Panc1 (cell line): ENCODE measurements around the gene FAM174C. TPM values are rescaled to one million over a fixed set of nuclear protein-coding genes. Genes with fewer than 3 reads are reported as not detected.

Experiments used
- ATAC-seq: fragments of 200-7000 bp; cut with Tn5 transposase; 2 replicates; pipeline ENCODE4 v1.9.1; 2020; ENCODE audit warnings: mild to moderate bottlenecking, moderate library complexity
- BruUV-seq: library from RNA; stranded (reverse); fragments of 400-500 nt; replicated peaks from 2 replicates; lab custom pipeline; 2021; lab: Mats Ljungman, UMichigan
- CTCF ChIA-PET: fragments of 300-600 bp; sonication (Branson Sonifier 250); formaldehyde crosslinking; loops from one replicate; lab custom pipeline; 2022; ENCODE audit warnings: antibody characterized with exemption; lab: Charles Lee
- POLR2A ChIA-PET: fragments of 300-600 bp; sonication (Branson Sonifier 250); formaldehyde crosslinking; loops from one replicate; lab custom pipeline; 2022; ENCODE audit warnings: antibody characterized with exemption; lab: Charles Lee
- DNase-seq: peaks from one replicate; pipeline ENCODE4 v3.0.0-alpha.2; 2010; ENCODE audit warnings: low read depth, low spot score
- H3K27ac ChIP-seq: 2 replicates; pipeline ENCODE4 v1.5.1; 2011; ENCODE audit warnings: mild to moderate bottlenecking, low read length, inconsistent platforms
- H3K27me3 ChIP-seq: fragments of 200-500 bp; sonication (Bioruptor generic); 2 replicates; pipeline ENCODE4 v1.6.0; 2014; ENCODE audit warnings: low read length, inconsistent platforms; ENCODE audit not compliant: control insufficient read depth, insufficient read depth
- H3K36me3 ChIP-seq: fragments of 200-500 bp; sonication (Bioruptor generic); 2 replicates; pipeline ENCODE4 v1.5.1; 2014; ENCODE audit warnings: inconsistent platforms, mild to moderate bottlenecking, low read length, moderate library complexity; ENCODE audit not compliant: control insufficient read depth, insufficient read depth
- H3K4me1 ChIP-seq: 2 replicates; pipeline ENCODE4 v1.5.1; 2011; ENCODE audit warnings: inconsistent platforms, mild to moderate bottlenecking, low read length, moderate library complexity; ENCODE audit not compliant: control insufficient read depth, insufficient read depth
- H3K4me3 ChIP-seq, 2 experiments: 2 replicates each; pipeline ENCODE4 v1.5.1; 2011 to 2012; ENCODE audit warnings: low read depth in 2 of 2, low read length in 2 of 2, mild to moderate bottlenecking in 2 of 2, inconsistent platforms in 1 of 2, moderate library complexity in 1 of 2
- H3K9me3 ChIP-seq: fragments of 200-500 bp; sonication (Bioruptor generic); 2 replicates; pipeline ENCODE4 v1.5.1; 2014; ENCODE audit warnings: low read depth, mild to moderate bottlenecking, inconsistent platforms, low read length, moderate library complexity; ENCODE audit not compliant: control insufficient read depth, insufficient read depth
- CTCF ChIP-seq: fragments of 450-650 bp; IDR thresholded peaks from 2 replicates; pipeline ENCODE4 v1.5.1; 2017; ENCODE audit warnings: mild to moderate bottlenecking
- POLR2AphosphoS5 ChIP-seq: IDR thresholded peaks from 2 replicates; pipeline ENCODE4 v1.6.1; 2012; ENCODE audit warnings: mild to moderate bottlenecking, low read depth, low read length, moderate library complexity
- in situ Hi-C: cut with HindIII; loops from 2 replicates; pipeline ENCODE4 v1.10.0; 2016; ENCODE audit warnings: low sequenced_read_pairs, low pct_unique_long_range_greater_than_20kb
- intact Hi-C: fragments of 100-400 bp; cut with micrococcal nuclease; formaldehyde crosslinking; loops from one replicate; pipeline ENCODE4 v1.10.0; 2022; ENCODE audit not compliant: unreplicated experiment
- total RNA-seq: library from RNA; stranded (reverse); gene quantifications from one replicate; pipeline ENCODE4 v1.2.1, GENCODE V29; 2021; ENCODE audit not compliant: unreplicated experiment
- TF ChIP-seq, protein P1 (sequence below), 2 experiments: IDR thresholded peaks; 2 replicates each; pipeline ENCODE4 v1.6.1; 2011 to 2012; ENCODE audit warnings: low read depth in 2 of 2, control low read depth in 1 of 2, low read length in 1 of 2, mild to moderate bottlenecking in 1 of 2, moderate library complexity in 1 of 2; ENCODE audit not compliant: insufficient read depth in 1 of 2

Gene FAM174C
- total RNA-seq, 1 experiment from 2014 or later: 133 TPM

DNA sequence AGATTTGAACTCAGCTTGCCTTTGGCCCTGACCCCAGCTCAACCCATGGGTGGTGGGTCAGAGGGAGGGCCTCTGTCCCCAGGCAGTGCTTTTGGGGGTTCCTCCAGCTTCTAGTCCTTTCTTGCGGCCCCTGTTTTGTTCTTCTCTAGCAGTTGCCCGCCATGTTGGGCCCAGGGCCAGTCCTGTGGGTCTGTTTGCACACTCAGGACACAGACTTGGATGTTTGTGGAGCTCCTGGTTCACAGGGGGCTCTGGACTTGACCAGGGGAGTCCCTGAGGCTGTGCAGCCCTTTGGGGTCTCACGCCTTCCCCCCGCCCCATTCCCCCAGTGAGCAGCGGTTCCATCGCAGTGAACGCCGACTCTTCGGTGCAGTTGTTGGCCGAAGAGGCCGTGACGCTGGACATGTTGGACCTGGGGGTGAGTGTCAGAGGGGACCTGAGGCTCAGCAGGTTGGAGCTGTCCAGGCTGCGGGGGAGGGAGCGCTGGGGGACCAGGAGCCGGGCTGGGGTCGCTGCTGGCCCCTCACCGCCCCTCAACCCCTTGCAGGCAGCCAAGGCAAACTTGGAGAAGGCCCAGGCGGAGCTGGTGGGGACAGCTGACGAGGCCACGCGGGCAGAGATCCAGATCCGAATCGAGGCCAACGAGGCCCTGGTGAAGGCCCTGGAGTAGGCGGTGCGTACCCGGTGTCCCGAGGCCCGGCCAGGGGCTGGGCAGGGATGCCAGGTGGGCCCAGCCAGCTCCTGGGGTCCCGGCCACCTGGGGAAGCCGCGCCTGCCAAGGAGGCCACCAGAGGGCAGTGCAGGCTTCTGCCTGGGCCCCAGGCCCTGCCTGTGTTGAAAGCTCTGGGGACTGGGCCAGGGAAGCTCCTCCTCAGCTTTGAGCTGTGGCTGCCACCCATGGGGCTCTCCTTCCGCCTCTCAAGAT is 31.3 kb upstream of the FAM174C start:
- POLR2A ChIA-PET: interaction anchor here (0.6 to 1.0 kb wide), 3 partner anchors 22 to 29 kb away, joined by 4 to 10 read pairs (median 5); partner anchors contain the start of gene CIRBP
- intact Hi-C loops (no loop called here), in situ Hi-C loops (no loop called here)
- peak; percentile 94 for TF ChIP-seq CTCF
- TF ChIP-seq POLR2AphosphoS5: no peak; the same call in 1 of the 2 replicates
- CTCF ChIA-PET: interaction anchor here (0.6 to 2.5 kb wide), 9 partner anchors 9 to 189 kb away, joined by 3 to 46 read pairs (median 4); partner anchors contain the start of gene CIRBP
- no peaks in the 10 kb centered on the region for H3K9me3 ChIP-seq
- DNase-seq (no peak), ATAC-seq (peak; percentile 31)
- peak overlapping the region; percentile 80 for H3K27ac ChIP-seq
- BruUV-seq: no TSS peak
- no peaks in the 10 kb centered on the region; the same call in 1 of the 2 replicates for H3K36me3 ChIP-seq
- H3K27me3 ChIP-seq: no peaks in the 10 kb centered on the region
- peak overlapping the region; percentile 12 to 70; a peak in 3 of 4 replicates for H3K4me3 ChIP-seq
- peaks cover 34% of the 10 kb centered on the region for H3K4me1 ChIP-seq

DNA sequence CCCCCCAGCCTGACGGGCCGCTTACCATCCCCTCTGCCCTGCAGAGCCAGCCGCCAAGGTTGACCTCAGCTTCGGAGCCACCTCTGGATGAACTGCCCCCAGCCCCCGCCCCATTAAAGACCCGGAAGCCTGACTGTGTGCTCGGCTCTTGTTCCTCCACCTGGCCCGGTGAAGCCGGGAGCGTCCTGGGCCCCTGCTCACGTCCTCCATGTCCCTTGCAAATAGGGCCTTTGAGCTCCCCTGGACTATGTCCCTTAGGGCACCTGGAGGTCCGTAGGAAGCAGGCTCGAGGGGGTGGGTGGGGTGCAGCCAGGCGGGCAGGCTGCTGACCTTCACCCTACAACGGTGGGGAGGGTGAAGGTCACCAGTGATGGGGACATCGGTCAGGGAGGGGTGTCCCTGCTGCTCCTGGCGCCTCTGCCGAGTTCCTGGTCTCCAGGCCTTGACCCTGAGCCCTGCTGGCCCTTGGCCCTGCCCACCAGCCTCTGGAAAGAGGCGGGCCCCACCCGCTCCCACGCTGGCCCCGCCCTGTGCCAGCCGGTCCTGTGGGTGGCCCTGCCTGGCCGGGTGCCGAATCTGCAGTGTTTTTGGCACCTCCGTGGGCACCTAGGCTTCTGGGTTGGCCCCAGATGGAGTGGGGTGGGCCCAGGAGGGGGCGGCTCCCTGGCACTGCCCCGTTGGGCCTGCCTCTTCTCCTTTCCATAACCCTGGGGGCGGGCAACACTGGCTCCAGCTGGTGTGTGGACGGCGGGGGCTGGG is 30.5 kb upstream of the FAM174C start:
- H3K4me1 ChIP-seq: peaks cover 29% of the 10 kb centered on the region
- ChIA-PET CTCF (interaction anchor here (0.5 to 2.5 kb wide), 7 partner anchors 9 to 739 kb away, joined by 3 to 46 read pairs (median 5); partner anchors contain the start of gene CIRBP), POLR2A (interaction anchor here (0.6 to 1.0 kb wide), 2 partner anchors 21 to 25 kb away, joined by 5 to 10 read pairs; partner anchors contain the start of gene CIRBP)
- no peak for ATAC-seq
- peak overlapping the region; percentile 80 for H3K27ac ChIP-seq
- no peak for DNase-seq
- peak overlapping the region; percentile 12 to 16; a peak in 2 of 4 replicates for H3K4me3 ChIP-seq
- no peaks in the 10 kb centered on the region for H3K9me3 ChIP-seq
- TF ChIP-seq CTCF: peak; percentile 41
- TF ChIP-seq, protein P1, sequence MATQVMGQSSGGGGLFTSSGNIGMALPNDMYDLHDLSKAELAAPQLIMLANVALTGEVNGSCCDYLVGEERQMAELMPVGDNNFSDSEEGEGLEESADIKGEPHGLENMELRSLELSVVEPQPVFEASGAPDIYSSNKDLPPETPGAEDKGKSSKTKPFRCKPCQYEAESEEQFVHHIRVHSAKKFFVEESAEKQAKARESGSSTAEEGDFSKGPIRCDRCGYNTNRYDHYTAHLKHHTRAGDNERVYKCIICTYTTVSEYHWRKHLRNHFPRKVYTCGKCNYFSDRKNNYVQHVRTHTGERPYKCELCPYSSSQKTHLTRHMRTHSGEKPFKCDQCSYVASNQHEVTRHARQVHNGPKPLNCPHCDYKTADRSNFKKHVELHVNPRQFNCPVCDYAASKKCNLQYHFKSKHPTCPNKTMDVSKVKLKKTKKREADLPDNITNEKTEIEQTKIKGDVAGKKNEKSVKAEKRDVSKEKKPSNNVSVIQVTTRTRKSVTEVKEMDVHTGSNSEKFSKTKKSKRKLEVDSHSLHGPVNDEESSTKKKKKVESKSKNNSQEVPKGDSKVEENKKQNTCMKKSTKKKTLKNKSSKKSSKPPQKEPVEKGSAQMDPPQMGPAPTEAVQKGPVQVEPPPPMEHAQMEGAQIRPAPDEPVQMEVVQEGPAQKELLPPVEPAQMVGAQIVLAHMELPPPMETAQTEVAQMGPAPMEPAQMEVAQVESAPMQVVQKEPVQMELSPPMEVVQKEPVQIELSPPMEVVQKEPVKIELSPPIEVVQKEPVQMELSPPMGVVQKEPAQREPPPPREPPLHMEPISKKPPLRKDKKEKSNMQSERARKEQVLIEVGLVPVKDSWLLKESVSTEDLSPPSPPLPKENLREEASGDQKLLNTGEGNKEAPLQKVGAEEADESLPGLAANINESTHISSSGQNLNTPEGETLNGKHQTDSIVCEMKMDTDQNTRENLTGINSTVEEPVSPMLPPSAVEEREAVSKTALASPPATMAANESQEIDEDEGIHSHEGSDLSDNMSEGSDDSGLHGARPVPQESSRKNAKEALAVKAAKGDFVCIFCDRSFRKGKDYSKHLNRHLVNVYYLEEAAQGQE (IDR thresholded peaks at IDR 0.05; ENCODE audit: insufficient read depth in 1 of 2, low read depth in 2 of 2, low read length in 1 of 2): no peak
- H3K27me3 ChIP-seq: no peaks in the 10 kb centered on the region
- BruUV-seq: no TSS peak
- intact Hi-C loops (no loop called here), in situ Hi-C loops (no loop called here)
- no peaks in the 10 kb centered on the region; the same call in 1 of the 2 replicates for H3K36me3 ChIP-seq
